Lung (tissue), 12 donors: Measurements from ENCODE around the gene METAP1. TPM values are rescaled to one million over a fixed set of nuclear protein-coding genes. Genes with fewer than 3 reads are reported as not detected.

Source experiments
- ATAC-seq: fragments of 200-7000 bp; cut with Tn5 transposase; one replicate; pipeline ENCODE4 v1.9.1; 2020; ENCODE audit warnings: moderate number of reproducible peaks; ENCODE audit not compliant: insufficient read depth, low FRiP score
- DNase-seq, 3 donors: peaks; one replicate each; pipeline ENCODE4 v3.0.0-alpha.2; 2013 to 2017
- H3K27ac ChIP-seq, 2 donors: one replicate each; pipeline ENCODE4 v1.5.1; 2013; ENCODE audit warnings: mild to moderate bottlenecking in 2 of 2, moderate library complexity in 2 of 2, control low read depth in 1 of 2, inconsistent platforms in 1 of 2, low read depth in 1 of 2, low read length in 1 of 2
- H3K27me3 ChIP-seq, 3 donors: one replicate each; pipeline ENCODE4 v1.5.1; 2013; ENCODE audit warnings: low read length in 2 of 3; ENCODE audit not compliant: control insufficient read depth in 3 of 3, insufficient read depth in 3 of 3
- H3K36me3 ChIP-seq, 4 donors: one replicate each; pipeline ENCODE4 v1.5.1; 2013; ENCODE audit warnings: low read length in 4 of 4, mild to moderate bottlenecking in 1 of 4, moderate library complexity in 1 of 4; ENCODE audit not compliant: control insufficient read depth in 4 of 4, insufficient read depth in 4 of 4
- H3K4me1 ChIP-seq, 5 donors: one replicate each; pipeline ENCODE4 v1.5.1; 2013; ENCODE audit warnings: low read length in 5 of 5, mild to moderate bottlenecking in 2 of 5, moderate library complexity in 1 of 5; ENCODE audit not compliant: control insufficient read depth in 5 of 5, insufficient read depth in 5 of 5
- H3K4me3 ChIP-seq: one replicate; pipeline ENCODE4 v1.5.1; 2013; ENCODE audit warnings: mild to moderate bottlenecking, control low read depth, moderate library complexity
- H3K9ac ChIP-seq, 2 donors: one replicate each; pipeline ENCODE4 v1.5.1; 2013; ENCODE audit warnings: low read length in 2 of 2, control low read depth in 1 of 2; ENCODE audit not compliant: insufficient read depth in 1 of 2
- H3K9me3 ChIP-seq, 4 donors: one replicate each; pipeline ENCODE4 v1.5.1; 2013; ENCODE audit warnings: low read length in 3 of 4, mild to moderate bottlenecking in 1 of 4, moderate library complexity in 1 of 4; ENCODE audit not compliant: control insufficient read depth in 4 of 4, insufficient read depth in 3 of 4
- WGBS, 2 donors: extraction: QIAGEN DNeasy Blood & Tissue Kit; methylation state at CpG; one replicate each; pipeline ENCODE4 v1.1.7; 2013; 5-methylcytosine and 5-hydroxymethylcytosine counted together
- polyA plus RNA-seq, 2 donors: library from polyadenylated mRNA; stranded (reverse); fragments of 200-250 nt; gene quantifications; one replicate each; pipeline ENCODE4 v1.2.1, GENCODE V29; 2013
- total RNA-seq, 2 donors: library from RNA; depleted of rRNA in 1 of 2; stranded (reverse); fragments of >200 nt in 1 of 2; gene quantifications; one replicate each; pipeline ENCODE4 v1.2.1, GENCODE V29; 2014 to 2021
- TF ChIP-seq, protein P1 (sequence below): IDR thresholded peaks from 2 replicates; pipeline ENCODE4 v1.5.1; 2012; ENCODE audit warnings: mild to moderate bottlenecking; ENCODE audit errors: control extremely low read depth, extremely low read depth
- donor health status: control.
- donor health status: control.
- donor health status: Bipolar disorder and iron deficiency.
- donor health status: healthy.
- donor health status: DM: yes; HTN: yes; CAD: no.

Gene METAP1
- total and polyA plus RNA-seq, 4 donors, result 19.1 to 38.4 (median 27.6) TPM

- no peak overlapping the region for H3K4me3 ChIP-seq
- TF ChIP-seq, protein P1, sequence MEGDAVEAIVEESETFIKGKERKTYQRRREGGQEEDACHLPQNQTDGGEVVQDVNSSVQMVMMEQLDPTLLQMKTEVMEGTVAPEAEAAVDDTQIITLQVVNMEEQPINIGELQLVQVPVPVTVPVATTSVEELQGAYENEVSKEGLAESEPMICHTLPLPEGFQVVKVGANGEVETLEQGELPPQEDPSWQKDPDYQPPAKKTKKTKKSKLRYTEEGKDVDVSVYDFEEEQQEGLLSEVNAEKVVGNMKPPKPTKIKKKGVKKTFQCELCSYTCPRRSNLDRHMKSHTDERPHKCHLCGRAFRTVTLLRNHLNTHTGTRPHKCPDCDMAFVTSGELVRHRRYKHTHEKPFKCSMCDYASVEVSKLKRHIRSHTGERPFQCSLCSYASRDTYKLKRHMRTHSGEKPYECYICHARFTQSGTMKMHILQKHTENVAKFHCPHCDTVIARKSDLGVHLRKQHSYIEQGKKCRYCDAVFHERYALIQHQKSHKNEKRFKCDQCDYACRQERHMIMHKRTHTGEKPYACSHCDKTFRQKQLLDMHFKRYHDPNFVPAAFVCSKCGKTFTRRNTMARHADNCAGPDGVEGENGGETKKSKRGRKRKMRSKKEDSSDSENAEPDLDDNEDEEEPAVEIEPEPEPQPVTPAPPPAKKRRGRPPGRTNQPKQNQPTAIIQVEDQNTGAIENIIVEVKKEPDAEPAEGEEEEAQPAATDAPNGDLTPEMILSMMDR, result no peak
- ATAC-seq, result no peak
- H3K27ac ChIP-seq, result no peak overlapping the region
- H3K4me1 ChIP-seq, result peaks cover 0 to 13% (median 4%) of the 10 kb centered on the region in 5 donors
- H3K9ac ChIP-seq, result no peak overlapping the region
- WGBS, 2 donors, result 89 to 94% methylated on average over 5 of the region's 5 CpGs
- no peaks in the 10 kb centered on the region for H3K27me3 ChIP-seq
- no peaks in the 10 kb centered on the region for H3K9me3 ChIP-seq
- peaks cover 18 to 67% (median 39%) of the 10 kb centered on the region in 4 donors for H3K36me3 ChIP-seq
- DNase-seq, result no peak
Measured at GRCh38 chr4:99082192-99082591, 86.7 kb downstream of the METAP1 start.

GRCh38 chr4:99084595-99084994, 89.1 kb downstream of the METAP1 start:
- no peaks in the 10 kb centered on the region for H3K9me3 ChIP-seq
- TF ChIP-seq, protein P1, result no peak
- 93 to 95% methylated on average over 2 of the region's 2 CpGs for WGBS, 2 donors
- DNase-seq (no peak), ATAC-seq (no peak)
- H3K4me3 ChIP-seq, result no peak overlapping the region
- H3K27ac ChIP-seq, result peak overlapping the region in 1 of 2 donors; percentile 4
- peaks cover 0 to 8% (median 7%) of the 10 kb centered on the region in 5 donors for H3K4me1 ChIP-seq
- H3K9ac ChIP-seq, result no peak overlapping the region
- no peaks in the 10 kb centered on the region for H3K27me3 ChIP-seq
- peaks cover 17 to 54% (median 32%) of the 10 kb centered on the region in 4 donors for H3K36me3 ChIP-seq

DNA sequence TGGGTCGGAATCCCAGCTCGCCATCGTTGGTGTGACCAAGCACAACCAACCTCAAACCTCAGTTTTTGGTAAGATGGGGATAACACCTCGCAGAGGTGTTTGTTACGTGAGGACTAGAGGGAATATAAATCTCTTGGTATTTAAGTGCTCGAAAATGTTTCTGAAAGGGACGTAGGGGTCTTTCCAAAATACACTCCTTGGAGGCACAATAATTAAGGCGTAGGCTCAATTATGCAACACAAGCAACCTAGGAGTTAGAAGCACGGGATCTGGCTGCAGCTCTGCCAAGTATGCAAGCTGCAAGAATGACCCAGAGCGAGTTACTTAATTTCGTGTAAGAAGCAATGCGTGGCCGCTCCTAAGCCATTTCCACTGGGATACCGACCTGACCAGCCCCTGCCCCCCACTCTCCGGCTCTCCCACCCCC, 92.5 kb downstream of the METAP1 start:
- TF ChIP-seq, protein P1, result no peak
- Histone ChIP-seq H3K36me3 (peaks cover 6 to 26% (median 15%) of the 10 kb centered on the region in 4 donors), H3K27ac (peak overlapping the region; percentile 91 to 99), H3K9me3 (peaks cover 0 to under 1% (median 0%) of the 10 kb centered on the region in 4 donors), H3K4me1 (peaks cover 0 to 28% (median 8%) of the 10 kb centered on the region in 5 donors), H3K4me3 (peak overlapping the region; percentile 93), H3K9ac (peak overlapping the region; percentile 19 to 97), H3K27me3 (no peaks in the 10 kb centered on the region)
- peak; percentile 35 for ATAC-seq
- WGBS, 2 donors, result 4 to 8% methylated on average over 15 of the region's 15 CpGs
- DNase-seq, result peak; percentile 63 to 92 (median 87)
